Smooth muscle cell of trachea (primary cell): ENCODE data around the gene PAOX. TPM values are rescaled to one million over a fixed set of nuclear protein-coding genes. Genes with fewer than 3 reads are reported as not detected.

ENCODE experiments used
- total RNA-seq: library from RNA; depleted of rRNA; stranded (reverse); fragments of >200 nt; gene quantifications from 2 replicates; pipeline ENCODE4 v1.2.1, GENCODE V29; 2014

Gene PAOX
- total RNA-seq: 9.6 and 12.1 TPM in 2 replicates

DNA sequence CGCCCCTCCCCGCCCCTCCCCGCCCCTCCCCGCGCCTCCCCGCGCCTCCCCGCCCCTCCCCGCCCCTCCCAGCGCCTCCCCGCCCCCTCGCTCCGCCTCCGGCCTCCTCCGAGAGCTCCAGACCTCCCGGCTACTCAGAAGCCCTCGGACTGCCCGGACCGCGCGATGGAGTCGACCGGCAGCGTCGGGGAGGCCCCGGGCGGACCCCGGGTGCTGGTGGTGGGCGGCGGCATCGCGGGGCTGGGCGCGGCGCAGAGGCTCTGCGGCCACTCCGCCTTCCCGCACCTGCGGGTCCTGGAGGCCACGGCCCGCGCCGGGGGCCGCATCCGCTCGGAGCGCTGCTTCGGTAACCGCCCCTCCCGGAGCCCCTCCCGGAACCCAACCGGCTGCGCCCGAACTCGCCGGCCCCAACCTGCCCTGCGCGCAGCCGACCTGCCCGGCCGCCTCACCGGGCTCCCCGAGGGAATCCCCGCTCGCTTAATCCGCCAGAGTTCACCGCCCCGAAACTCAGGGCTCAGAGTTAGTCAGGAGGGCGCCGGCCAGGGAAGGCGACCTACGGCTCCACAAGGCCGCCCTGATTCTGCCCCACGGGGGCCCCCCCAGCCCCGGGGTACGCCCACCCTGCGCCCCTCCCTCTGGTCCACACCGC, at the start of gene PAOX:
PAOX (plus strand) TSS at position 111 of the 649 bp plus-strand sequence; CDS start at position 166, 55 bp downstream.

GRCh38 chr10:133336577-133337369, 42.3 kb upstream of the PAOX start, which contains the start of gene CALY:
Gene CALY (minus strand): TSS chr10:133336896. CDS start chr10:133328989, 7,907 bp downstream.

GRCh38 chr10:133357285-133358161, 21.5 kb upstream of the PAOX start, which contains the start of gene FUOM:
Gene FUOM (minus strand): TSS chr10:133358019. CDS start chr10:133358007, 12 bp downstream.

GRCh38 chr10:133373174-133374090, 5.6 kb upstream of the PAOX start, which contains the start of gene ECHS1:
Gene ECHS1 (minus strand): TSS chr10:133373354. CDS start chr10:133373333, 21 bp downstream.

DNA sequence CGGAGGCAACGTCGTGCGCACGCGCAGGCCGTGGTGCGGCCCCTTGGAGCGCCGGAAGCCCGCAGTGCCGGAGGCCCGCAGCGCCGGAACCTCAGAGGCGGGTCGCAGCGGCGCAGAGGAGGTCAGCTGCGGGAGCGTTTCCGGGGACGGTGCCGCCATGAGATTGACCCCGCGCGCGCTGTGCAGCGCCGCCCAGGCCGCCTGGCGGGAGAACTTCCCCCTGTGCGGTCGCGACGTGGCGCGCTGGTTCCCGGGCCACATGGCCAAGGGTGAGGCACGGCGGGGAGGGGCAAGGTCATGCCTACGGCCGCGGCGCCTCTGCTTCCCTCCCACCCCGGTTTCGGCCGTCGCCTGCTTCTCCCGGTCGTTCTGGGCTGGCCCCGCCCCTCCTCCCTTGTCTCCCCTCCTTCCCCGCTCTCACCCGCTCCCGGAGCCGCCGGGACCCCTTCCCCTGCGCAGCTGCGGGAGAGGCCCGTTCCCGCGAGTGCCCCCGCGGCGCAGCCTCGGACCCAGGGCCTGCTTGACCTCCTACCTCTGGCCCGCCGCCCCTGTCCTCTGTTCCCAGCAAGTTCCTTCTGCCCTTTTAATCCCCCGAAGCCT, 15.1 kb downstream of the PAOX start, which contains the start of gene MTG1:
MTG1 (plus strand) TSS at position 94 of the 600 bp plus-strand sequence; CDS start at position 158, 64 bp downstream.

DNA sequence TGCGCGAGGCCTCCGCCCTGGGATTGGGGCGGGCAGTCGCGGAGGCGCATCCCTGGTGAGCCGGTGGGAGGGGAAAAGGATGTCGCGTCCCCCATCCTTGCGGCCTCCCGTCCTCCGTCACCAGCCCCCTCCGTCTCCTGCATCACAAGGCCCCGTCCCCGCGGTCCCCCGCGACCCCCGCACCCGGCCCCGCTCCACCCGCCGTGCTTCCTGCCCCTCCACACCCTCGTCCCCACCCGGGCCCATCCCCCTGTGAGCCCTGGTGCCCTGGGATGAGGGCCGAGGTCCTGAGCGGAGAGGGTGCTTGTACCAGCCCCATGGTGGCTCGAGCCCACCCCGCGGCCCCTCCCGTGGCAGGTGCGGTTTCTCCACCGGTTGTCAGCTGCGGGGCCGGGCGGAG, 45.5 kb downstream of the PAOX start, which contains the start of gene SPRN:
SPRN (minus strand) TSS at position 25 of the 400 bp plus-strand sequence. CDS start 944 bp downstream, outside the sequence.

Other genes starting within 250 kb of the PAOX start
- gene KNDC1, start 219.0 kb upstream of the PAOX start, total RNA-seq: 0.73 and 2.3 TPM in 2 replicates
- not detected in 2 replicates for gene UTF1, start 149.0 kb upstream of the PAOX start, total RNA-seq
- under 0.01 TPM in 1 of 2 replicates, not detected in the other for gene VENTX, start 141.4 kb upstream of the PAOX start, total RNA-seq
- gene ADAM8, start 102.4 kb upstream of the PAOX start, total RNA-seq: 1.2 and 2.9 TPM in 2 replicates
- 58.9 and 79.1 TPM in 2 replicates for gene TUBGCP2, start 70.4 kb upstream of the PAOX start, total RNA-seq
- gene ZNF511, start 70.3 kb upstream of the PAOX start, total RNA-seq: 23.7 and 29.3 TPM in 2 replicates
- gene CALY, start 42.4 kb upstream of the PAOX start, total RNA-seq: 0.33 TPM in 1 of 2 replicates, not detected in the other
- not detected in 2 replicates for gene PRAP1, start 31.9 kb upstream of the PAOX start, total RNA-seq
- gene FUOM, start 21.2 kb upstream of the PAOX start, total RNA-seq: 24.8 and 26.5 TPM in 2 replicates
- 94.0 and 109 TPM in 2 replicates for gene ECHS1, start 5.9 kb upstream of the PAOX start, total RNA-seq
- 21.5 and 33.5 TPM in 2 replicates for gene MTG1, start 14.9 kb downstream of the PAOX start, total RNA-seq
- 0.87 and 3.1 TPM in 2 replicates for gene SPRN, start 45.4 kb downstream of the PAOX start, total RNA-seq
- gene SCART1, start 74.7 kb downstream of the PAOX start, total RNA-seq: 3.0 and 3.9 TPM in 2 replicates
- gene CYP2E1, start 148.1 kb downstream of the PAOX start, total RNA-seq: 0.33 and 0.44 TPM in 2 replicates
- 0.33 TPM in 1 of 2 replicates, not detected in the other for gene SYCE1, start 186.3 kb downstream of the PAOX start, total RNA-seq
- not detected in 2 replicates for gene FRG2B, start 247.5 kb downstream of the PAOX start, total RNA-seq